CD4-positive, alpha-beta T cell treated with Interleukin-1 beta for 1 hour (primary cell): ENCODE measurements around the gene HSD17B4.
"Not testable (repeated sequence)": the region's sequence is repeated elsewhere in the genome, so short reads cannot be mapped to it uniquely, and the experiment has no call there.

ENCODE experiments used
- DNase-seq, 2 donors: peaks; one replicate each; pipeline ENCODE4 v3.0.0-alpha.2; 2020 to 2022

The HSD17B4 gene

GRCh38 chr5:119483155-119483554 is 30.9 kb downstream of the HSD17B4 start:
- DNase-seq: no peak

DNA sequence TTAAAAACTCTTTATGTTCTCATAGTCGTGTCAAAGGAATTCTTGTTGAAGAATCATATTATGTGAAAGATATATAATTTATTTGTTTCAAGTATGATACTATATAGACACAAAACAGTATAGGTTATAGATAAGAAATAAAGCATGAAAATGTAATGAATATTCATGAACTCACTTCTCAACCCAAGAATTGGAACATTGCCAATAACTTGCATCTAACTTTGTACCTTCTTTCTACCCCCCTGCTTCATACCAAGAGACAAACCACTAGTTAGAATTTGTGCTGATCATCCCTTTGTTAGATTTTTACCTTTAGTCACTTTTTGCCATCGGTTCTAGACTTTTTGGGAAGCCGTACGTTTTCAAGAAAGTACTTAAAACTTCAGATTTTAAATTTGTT is 32.6 kb downstream of the HSD17B4 start:
- DNase-seq: no peak

GRCh38 chr5:119501671-119502179 is 49.4 kb downstream of the HSD17B4 start:
- DNase-seq: no peak

GRCh38 chr5:119503939-119504338 is 51.6 kb downstream of the HSD17B4 start:
- not testable (repeated sequence) for DNase-seq

DNA sequence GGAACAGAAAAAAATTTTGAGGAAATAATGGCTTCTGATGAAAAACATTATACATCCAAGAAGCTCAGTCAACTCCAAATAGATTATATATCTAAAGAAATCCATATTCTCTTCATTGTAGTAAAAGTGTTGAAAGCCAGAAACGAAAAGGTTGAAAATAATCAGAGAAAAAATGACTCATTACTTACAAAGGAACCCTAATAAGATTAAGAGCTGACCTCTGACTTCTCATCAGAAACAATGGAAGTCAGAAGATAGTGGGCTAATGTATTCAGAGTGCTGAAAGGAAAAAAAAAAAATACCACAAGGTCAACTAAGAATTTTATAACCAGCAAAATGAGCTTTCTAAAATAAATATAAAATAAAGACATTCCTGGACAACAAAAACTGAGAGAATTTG is 60.0 kb downstream of the HSD17B4 start:
- DNase-seq: no peak

- DNase-seq: no peak
Measured at GRCh38 chr5:119515192-119515591, 62.9 kb downstream of the HSD17B4 start.

DNA sequence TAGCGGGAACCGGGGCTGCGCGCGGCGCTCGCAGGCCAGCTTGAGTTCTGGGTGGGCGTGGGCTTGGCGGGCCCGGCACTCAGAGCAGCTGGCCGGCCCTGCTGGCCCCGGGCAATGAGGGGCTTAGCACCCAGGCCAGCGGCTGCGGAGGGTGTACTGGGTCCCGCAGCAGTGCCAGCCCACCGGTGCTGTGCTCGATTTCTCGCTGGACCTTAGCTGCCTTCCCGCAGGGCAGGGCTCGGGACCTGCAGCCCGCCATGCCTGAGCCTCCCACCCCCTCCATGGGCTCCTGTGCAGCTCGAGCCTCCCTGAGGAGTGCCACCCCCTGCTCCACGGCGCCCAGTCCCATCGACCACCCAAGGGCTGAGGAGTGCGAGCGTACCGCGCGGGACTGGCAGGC is 64.8 kb downstream of the HSD17B4 start:
- DNase-seq: not testable (repeated sequence)

DNA sequence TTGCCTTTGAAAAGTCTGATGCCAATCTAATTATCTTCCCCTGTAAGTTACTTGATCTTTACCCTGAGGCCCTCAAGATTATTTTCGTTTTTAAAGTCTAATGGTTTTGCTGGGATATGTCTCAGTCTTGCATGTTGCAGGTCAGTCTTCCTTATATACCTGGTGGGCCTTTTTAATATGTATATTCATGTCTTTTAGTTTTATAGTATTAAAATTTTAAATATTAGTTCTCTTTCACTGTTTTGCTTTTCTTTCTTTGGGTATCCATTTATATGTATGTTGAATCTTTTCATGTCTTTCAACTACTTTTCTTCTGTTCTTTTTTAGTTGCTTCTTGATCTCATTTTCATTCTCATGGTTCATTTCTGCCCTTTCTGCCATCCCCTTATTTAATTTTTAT is 68.9 kb downstream of the HSD17B4 start:
- DNase-seq: no peak

DNA sequence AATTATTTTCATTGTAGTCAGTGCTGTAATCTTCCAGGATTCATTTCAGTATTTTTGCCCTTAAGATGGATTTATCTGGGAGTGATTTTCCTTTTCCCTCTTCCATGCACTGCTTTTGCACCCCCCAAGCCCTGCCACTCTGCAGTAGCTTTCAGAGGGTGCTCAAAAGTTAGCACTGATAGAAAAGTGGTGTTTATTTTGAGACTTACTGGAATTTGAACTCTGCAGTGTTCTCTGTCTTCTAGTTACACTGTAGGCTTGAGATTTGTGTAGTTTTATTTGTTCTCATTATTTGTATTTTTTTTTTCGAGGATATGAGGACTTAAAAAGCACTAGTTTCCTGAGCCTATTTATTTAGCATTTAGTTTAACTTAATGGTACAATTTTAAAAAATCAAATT is 70.5 kb downstream of the HSD17B4 start:
- no peak for DNase-seq

- no peak for DNase-seq
Measured at GRCh38 chr5:119524485-119524884, 72.2 kb downstream of the HSD17B4 start.

- DNase-seq: no peak
Measured at GRCh38 chr5:119527351-119527750, 75.1 kb downstream of the HSD17B4 start.

GRCh38 chr5:119529811-119530210 is 77.5 kb downstream of the HSD17B4 start:
- no peak for DNase-seq

- no peak for DNase-seq
Measured at GRCh38 chr5:119532637-119533036, 80.3 kb downstream of the HSD17B4 start.

DNA sequence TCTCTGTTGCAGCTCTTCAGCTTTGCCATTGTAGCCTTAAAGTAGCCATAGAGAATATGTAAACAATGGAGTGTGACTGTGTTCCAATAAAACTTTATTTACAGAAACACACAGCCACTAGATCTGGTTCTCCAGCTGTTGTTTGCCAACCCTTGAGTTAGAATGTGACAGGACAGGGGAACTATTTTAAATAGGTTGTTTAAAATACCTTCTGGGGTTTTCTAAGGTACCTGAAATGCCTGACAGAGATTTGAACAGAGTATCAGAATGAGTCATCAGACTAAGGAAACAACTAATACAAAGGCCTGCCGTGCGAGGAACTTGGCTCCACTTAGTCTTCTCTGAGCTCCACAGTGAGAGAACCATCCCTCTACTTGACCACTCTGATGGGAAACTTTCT is 85.4 kb downstream of the HSD17B4 start:
- no peak for DNase-seq

GRCh38 chr5:119541716-119542115 is 89.4 kb downstream of the HSD17B4 start:
- no peak for DNase-seq

- no peak for DNase-seq
Measured at GRCh38 chr5:119551819-119552218, 99.5 kb downstream of the HSD17B4 start.

DNA sequence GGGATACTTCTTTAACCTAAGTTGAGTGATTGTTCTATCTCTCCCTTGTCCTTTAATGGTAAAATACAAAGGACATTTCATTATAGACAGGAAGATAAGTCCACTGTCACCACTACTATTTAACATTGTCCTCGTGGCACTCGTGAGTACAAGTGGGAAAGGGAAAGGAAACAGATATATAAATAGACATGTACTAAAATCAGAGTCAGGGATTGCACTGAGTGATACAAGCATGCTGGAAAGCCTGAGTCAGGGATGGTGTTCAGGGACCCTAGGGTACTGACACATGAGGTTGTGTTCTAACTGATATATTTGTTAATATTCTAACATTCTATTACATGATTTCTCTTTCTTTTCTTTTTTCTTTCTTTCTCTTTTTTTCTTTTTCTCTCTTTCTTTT is 102.3 kb downstream of the HSD17B4 start:
- DNase-seq: no peak

DNA sequence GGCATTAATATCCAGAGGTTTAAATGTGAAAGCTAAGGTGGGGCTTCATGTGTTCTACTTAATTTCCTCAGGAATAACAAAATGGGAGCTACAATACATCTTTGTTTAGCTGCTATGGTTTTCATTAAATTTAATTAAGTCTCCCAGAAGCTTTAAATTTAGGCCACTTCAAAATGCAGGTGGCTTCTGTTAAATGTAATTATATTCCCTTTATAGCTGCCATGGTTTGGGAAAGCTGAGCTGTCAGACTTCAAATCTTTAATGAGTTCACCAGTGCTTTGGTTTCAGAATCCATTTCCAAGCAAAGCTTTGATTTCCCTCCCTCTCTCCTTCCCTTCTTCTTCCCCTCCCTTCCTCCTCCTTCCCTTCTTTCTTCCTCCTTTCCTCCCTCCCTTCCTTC is 118.6 kb downstream of the HSD17B4 start:
- DNase-seq: no peak

DNA sequence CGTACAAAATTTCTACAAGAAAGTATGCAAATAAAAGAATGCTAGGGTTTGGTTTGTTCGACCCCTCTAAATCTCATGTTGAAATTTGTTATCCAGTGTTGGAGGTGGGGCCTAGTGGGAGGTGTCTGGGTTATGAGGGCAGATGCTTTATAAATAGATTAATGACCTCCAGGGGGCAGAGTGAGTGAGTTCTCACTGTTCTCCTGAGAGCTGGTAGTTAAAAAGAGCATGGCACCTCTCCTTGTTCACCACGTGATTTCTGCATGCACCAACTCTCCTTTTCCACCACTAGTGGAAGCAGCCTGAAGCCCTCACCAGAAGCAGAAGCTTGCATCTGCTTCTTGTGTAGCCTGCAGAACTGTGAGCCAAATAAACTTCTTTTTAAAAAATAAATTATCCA is 126.6 kb downstream of the HSD17B4 start:
- DNase-seq: peak in 1 of 2 donors; percentile 7

DNA sequence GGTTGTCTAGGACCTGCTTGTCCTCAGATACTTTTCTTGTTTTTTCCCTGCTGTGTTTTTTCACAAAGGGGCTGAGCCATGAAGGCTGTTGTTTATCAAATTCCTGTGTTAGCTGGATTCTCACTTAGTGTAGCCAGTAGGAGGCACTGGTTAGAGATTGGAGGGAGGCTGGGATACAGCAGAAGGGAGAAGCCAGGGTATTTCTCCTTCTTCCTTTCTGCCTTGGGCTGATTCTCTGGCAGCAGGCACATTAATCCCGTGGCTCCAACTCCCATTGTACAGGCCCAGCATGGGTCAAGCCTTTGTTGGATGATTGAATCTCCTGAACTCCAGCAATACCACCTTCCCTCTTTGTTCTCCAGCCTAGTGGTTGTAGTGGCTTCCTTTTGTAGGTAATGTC is 130.7 kb downstream of the HSD17B4 start:
- DNase-seq: no peak

- no peak for DNase-seq
Measured at GRCh38 chr5:119583684-119584083, 131.4 kb downstream of the HSD17B4 start.
